IPS-18a (cell line): ENCODE results near the gene PSORS1C2.
"Not testable (repeated sequence)": the region's sequence is repeated elsewhere in the genome, so short reads cannot be mapped to it uniquely, and the experiment has no call there.

ENCODE experiments used
- H3K27ac ChIP-seq: one replicate; pipeline ENCODE4 v1.5.1; 2013; ENCODE audit warnings: low read length
- H3K27me3 ChIP-seq: one replicate; pipeline ENCODE4 v1.6.1; 2013; ENCODE audit warnings: mild to moderate bottlenecking, low read length; ENCODE audit not compliant: control insufficient read depth, insufficient read depth
- H3K36me3 ChIP-seq: one replicate; pipeline ENCODE4 v1.6.1; 2013; ENCODE audit warnings: low read depth, low read length; ENCODE audit not compliant: control insufficient read depth
- H3K4me1 ChIP-seq: one replicate; pipeline ENCODE4 v1.6.1; 2013; ENCODE audit warnings: low read depth, low read length; ENCODE audit not compliant: control insufficient read depth
- H3K4me3 ChIP-seq: one replicate; pipeline ENCODE4 v1.5.1; 2013; ENCODE audit warnings: low read length
- H3K9ac ChIP-seq: one replicate; pipeline ENCODE4 v1.6.1; 2013; ENCODE audit warnings: mild to moderate bottlenecking, low read length, moderate library complexity
- H3K9me3 ChIP-seq: one replicate; pipeline ENCODE4 v1.6.1; 2013; ENCODE audit warnings: low read depth, low read length; ENCODE audit not compliant: control insufficient read depth

PSORS1C2 gene

DNA sequence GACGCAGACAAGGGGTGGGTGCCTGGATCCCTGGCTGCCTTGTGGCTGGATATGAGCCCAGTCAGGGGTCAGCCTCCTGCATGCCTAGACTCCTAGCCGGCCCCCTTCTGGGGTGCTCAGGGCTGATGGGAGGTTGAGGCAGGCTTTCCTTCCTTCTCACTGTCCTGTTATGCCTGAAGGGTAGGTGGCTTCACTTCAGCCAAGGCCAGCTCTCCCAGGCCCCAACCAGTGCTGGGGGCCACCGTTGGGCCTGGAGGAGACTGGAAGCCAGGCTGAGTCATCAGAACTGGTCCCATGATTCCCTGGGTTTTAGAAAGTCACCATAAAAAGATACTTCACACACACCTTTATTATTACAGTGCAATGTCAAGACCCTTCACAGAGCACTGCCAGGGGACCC lies 34.5 kb upstream of the PSORS1C2 start:
- Histone ChIP-seq H3K27me3 (no peaks in the 10 kb centered on the region), H3K27ac (peak overlapping the region; percentile 97), H3K9ac (peak overlapping the region; percentile 95), H3K4me3 (peak overlapping the region; percentile 75), H3K36me3 (peaks cover 3% of the 10 kb centered on the region), H3K9me3 (no peaks in the 10 kb centered on the region), H3K4me1 (peaks cover 27% of the 10 kb centered on the region)

DNA sequence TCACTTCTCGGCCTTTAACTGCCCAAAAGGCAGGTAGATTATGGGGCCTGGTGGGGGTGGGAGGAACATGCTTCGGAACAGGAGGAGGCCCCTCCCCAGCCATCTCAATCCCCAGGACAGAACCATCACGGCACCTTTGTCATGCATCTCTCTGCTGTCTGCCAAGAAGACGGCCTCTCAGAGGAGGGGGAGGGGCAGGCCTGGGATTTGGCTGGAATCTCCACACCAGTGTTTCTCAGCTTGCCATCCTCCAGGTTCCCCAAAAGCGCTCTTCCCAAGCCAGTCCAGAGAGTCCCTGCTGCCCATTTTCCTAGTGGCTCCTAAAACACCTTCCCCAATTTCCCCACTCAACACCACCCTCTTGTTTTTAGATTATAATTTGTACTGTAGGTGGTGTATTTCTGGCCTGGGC lies 34.1 kb upstream of the PSORS1C2 start:
- H3K4me3 ChIP-seq: peak overlapping the region; percentile 75

DNA sequence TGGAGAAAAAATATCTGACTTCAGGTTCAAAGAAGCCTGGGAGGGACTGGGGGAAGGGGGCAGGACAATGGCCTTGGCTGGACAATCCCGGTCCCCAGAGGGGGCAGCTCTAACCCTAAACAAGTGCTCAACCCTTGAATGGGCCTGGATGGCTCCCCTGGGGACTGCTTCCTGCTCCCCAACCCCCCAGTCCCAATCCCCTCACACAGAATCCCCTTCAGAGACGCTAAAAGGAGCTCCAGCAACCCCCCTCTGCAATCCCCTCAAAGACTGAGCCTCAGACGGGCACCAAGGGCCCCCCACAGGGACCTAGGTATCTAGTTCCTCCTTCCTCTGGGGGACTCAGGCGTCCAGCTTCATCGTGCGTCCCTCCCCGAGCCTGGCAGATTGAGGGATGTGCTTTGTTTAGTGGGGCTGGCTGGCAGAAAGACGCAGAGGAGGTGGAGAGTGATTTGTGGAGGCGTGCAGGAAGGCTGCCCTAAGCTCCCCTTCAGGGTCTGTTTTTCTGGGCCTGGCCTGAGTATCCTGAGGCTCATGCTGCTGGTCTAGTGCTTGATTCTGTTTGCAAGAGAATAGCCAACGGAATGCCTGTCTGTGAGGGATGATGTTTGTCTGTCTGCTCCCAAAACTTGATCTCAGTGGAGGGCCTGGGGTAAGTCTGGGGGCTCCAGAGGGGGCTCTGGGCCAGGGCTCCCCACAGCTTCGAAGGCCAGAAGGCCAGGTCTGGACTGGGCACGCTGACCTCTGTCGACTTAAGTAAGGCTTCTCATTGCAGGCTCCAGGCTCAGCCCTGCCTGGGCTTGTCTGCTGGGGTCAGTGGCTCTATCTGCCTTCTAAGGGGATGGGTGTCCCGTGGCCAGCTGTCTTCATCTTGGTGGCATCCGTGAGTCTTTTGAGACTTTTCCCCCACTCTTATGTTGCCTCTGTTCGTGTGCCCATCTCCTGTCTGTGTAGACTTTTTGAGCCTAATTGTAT lies 33.4 kb upstream of the PSORS1C2 start:
- H3K9me3 ChIP-seq: no peaks in the 10 kb centered on the region
- no peaks in the 10 kb centered on the region for H3K27me3 ChIP-seq
- peak overlapping the region; percentile 95 for H3K9ac ChIP-seq
- peaks cover 27% of the 10 kb centered on the region for H3K4me1 ChIP-seq
- peak overlapping the region; percentile 97 for H3K27ac ChIP-seq
- H3K36me3 ChIP-seq: peaks cover 3% of the 10 kb centered on the region
- H3K4me3 ChIP-seq: peak overlapping the region; percentile 75

More for the DNA sequence above, 34.1 kb upstream of the PSORS1C2 start:
- Histone ChIP-seq H3K9me3 (no peaks in the 10 kb centered on the region), H3K9ac (peak overlapping the region; percentile 95), H3K4me1 (peaks cover 27% of the 10 kb centered on the region), H3K36me3 (peaks cover 3% of the 10 kb centered on the region), H3K27ac (peak overlapping the region; percentile 97), H3K27me3 (no peaks in the 10 kb centered on the region)

DNA sequence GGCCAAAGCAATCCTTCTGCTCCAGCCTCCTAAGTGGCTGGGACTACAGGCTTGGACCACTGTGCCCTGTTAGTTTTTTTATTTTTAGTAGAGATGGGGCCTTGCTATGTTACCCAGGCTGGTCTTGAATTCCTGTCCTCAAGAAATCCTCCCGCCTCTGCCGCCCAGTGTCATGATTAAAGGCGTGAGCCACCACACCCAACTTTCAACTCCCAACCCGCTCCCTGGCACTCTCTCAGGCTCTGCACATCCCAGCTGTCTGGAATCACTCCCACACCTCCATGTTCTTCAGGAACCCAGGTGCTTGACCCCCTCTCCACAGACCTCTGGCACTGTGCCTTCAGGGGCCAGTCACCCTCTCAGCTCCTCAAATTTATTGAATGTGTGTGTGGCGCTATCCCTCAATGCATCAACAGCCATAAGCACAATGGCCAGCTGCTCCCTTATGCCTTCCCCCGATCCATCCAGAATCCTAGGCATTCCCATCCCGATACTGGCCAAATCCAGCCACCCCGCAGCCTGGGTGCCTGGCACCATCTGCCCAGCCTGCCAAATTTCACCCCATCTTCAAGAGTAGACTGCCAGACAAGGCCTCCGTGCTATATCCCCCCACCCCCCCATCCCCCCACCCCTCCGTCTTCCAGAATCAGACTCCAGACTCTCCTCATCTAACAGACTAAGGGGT lies 32.3 kb upstream of the PSORS1C2 start:
- Histone ChIP-seq H3K27ac (peak overlapping the region; percentile 97), H3K27me3 (no peaks in the 10 kb centered on the region), H3K9ac (peak overlapping the region; percentile 72), H3K4me3 (peak overlapping the region; percentile 97), H3K9me3 (no peaks in the 10 kb centered on the region), H3K4me1 (peaks cover 30% of the 10 kb centered on the region), H3K36me3 (peaks cover 8% of the 10 kb centered on the region)

DNA sequence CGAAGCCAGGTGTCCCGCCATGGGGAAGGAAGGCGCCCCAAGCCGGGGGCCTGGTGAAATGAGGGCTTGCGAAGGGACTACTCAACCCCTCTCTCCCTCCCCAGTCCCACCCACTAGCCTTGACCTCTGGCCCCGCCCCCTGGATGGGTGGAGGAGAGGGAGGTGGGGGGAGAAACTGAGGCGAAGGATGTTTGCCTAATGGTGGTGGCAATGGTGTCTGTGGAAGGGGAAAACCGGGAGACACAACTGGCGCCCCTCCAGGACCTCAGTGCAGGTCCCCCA lies 31.7 kb upstream of the PSORS1C2 start, which contains the start of gene POU5F1:
TSS of gene POU5F1 (minus strand) at position 83 of the 282 bp plus-strand sequence. CDS start at position 21, 62 bp downstream.
- no peaks in the 10 kb centered on the region for H3K9me3 ChIP-seq
- peak within 1 kb of the TSS; percentile 72 for H3K9ac ChIP-seq
- H3K27me3 ChIP-seq: no peaks in the 10 kb centered on the region
- peak within 1 kb of the TSS; percentile 97 for H3K27ac ChIP-seq
- H3K36me3 ChIP-seq: peaks cover 14% of the 10 kb centered on the region
- peaks cover 36% of the 10 kb centered on the region for H3K4me1 ChIP-seq
- peak within 1 kb of the TSS; percentile 97 for H3K4me3 ChIP-seq

DNA sequence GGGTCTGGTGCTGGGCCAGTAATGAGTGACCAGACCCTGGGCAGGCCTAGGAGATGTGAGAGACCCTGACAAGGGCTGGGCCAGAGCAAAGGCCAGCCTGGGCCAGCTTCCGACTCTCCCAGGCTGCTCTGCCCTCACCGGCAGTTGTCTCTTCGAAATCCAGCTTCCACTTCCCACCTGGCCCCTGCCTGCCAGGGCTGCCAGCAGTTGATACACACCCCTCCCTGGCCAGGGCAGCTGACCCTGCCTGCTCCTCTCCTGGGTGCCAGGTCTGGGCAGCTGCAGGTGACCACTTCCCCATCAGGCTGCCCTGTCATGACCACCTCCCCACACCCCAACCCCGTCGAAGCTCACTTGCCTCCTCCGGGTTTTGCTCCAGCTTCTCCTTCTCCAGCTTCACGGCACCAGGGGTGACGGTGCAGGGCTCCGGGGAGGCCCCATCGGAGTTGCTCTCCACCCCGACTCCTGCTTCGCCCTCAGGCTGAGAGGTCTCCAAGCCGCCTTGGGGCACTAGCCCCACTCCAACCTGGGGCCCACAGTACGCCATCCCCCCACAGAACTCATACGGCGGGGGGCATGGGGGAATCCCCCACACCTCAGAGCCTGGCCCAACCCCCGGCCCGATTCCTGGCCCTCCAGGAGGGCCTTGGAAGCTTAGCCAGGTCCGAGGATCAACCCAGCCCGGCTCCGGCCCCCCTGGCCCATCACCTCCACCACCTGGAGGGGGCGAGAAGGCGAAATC lies 31.2 kb upstream of the PSORS1C2 start:
- not testable (repeated sequence) for H3K27ac ChIP-seq, H3K27me3 ChIP-seq, H3K9me3 ChIP-seq
- peak overlapping the region; percentile 97 for H3K4me3 ChIP-seq
- H3K4me1 ChIP-seq: peaks cover 36% of the 10 kb centered on the region
- H3K9ac ChIP-seq: peak overlapping the region; percentile 72
- peaks cover 19% of the 10 kb centered on the region for H3K36me3 ChIP-seq

DNA sequence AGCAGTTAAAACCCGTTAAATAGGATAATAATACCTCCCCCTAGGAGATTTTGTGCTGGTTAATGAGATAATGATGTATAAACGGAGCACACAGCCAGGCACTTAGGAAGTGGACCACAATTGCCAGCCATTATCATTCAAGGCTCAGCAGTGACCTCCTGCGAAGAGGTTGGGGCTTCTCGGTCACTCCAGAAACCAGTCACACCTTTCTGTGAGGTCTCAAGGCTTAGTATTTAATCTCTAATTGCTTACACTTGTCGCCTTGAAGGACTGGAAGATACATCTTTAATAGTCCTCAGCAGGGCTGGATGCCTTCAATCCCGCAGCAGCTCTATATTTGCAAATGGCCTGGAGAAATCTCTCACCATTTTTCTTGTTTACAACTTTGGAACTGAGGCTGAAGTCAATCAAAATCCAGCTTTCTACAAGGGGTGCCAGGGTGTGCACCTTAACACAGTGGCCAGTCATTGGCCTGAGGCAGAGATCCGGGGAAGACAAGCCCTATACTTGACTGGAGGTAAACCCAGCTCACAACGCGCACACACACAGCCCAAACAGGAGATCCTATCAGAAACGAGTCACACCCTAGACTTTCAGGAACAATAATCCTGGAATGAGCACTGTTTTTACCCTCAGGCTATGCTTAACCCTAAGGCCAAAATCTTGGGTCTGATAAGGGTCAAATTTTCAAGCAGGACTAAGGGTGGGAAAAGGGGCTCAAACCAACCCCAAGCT lies 30.4 kb upstream of the PSORS1C2 start:
- Histone ChIP-seq H3K27me3 (no peaks in the 10 kb centered on the region), H3K36me3 (peaks cover 25% of the 10 kb centered on the region), H3K4me1 (peaks cover 33% of the 10 kb centered on the region), H3K27ac (peak overlapping the region; percentile 41), H3K4me3 (peak overlapping the region; percentile 97), H3K9me3 (no peaks in the 10 kb centered on the region), H3K9ac (peak overlapping the region; percentile 72)

DNA sequence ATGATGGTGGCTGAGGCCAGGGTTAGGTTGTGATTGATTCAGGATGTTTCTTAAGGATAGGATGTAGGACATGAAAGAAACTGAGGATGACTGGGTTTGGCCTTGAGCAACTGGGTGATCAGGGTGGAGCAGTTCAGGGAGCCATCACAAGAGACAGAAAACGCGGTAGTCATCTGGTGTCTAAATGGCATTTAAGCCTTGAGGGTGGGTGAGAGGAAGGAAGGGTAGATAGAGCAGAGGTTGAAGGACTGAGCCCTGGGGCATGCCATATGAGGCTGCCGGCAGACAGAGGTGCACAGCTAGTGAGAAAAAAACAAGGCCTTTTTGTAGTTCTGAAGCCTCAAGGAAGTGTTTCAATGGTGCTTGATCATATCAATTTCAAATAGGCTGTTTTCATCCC lies 29.7 kb upstream of the PSORS1C2 start:
- Histone ChIP-seq H3K27ac (no peak overlapping the region), H3K9ac (peak overlapping the region; percentile 72), H3K4me1 (peaks cover 26% of the 10 kb centered on the region), H3K4me3 (peak overlapping the region; percentile 97), H3K27me3 (no peaks in the 10 kb centered on the region), H3K9me3 (no peaks in the 10 kb centered on the region), H3K36me3 (peaks cover 32% of the 10 kb centered on the region)

DNA sequence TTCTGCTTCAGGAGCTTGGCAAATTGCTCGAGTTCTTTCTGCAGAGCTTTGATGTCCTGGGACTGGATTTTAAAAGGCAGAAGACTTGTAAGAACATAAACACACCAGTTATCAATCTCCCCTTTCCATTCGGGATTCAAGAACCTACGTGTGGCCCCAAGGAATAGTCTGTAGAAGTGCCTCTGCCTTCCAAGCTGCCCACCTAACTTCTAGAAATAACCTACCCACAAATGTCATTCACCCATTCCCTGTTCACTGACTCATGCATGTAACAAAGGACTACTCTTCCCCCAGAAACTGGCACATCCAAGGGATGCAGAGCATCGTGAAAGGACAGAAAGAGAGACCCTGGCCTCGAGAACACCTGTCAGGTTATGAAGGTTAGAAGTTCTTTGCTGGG lies 27.1 kb upstream of the PSORS1C2 start:
- Histone ChIP-seq H3K4me1 (peaks cover 21% of the 10 kb centered on the region), H3K27me3 (no peaks in the 10 kb centered on the region), H3K36me3 (peaks cover 52% of the 10 kb centered on the region), H3K4me3 (no peak overlapping the region), H3K9me3 (no peaks in the 10 kb centered on the region), H3K9ac (no peak overlapping the region), H3K27ac (peak overlapping the region; percentile 14)

DNA sequence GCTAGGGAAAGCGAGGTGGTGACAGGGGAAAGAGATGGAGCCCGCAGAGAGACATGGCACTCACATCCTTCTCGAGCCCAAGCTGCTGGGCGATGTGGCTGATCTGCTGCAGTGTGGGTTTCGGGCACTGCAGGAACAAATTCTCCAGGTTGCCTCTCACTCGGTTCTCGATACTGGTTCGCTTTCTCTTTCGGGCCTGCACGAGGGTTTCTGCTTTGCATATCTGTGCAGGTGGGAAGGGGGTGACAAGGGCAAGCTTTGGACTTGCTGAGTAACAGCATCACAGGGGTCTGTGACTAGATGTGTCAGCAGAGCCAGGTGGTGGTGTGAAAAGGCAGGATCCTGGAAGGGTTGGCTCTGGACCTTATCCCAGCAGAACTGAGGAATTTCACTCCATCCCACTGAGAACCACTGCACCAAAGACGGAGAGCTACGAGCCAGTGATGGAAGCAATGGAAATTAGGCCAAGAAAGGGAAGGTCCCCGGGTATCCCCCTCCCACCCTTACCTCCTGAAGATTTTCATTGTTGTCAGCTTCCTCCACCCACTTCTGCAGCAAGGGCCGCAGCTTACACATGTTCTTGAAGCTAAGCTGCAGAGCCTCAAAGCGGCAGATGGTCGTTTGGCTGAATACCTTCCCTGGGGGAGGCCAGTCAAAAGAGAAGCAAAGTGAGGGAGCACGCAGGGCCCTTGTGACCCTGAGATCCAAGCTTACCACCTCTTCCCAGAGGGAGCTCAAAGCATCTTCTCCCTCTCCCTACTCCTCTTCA lies 26.4 kb upstream of the PSORS1C2 start:
- not testable (repeated sequence) for H3K27me3 ChIP-seq, H3K4me3 ChIP-seq, H3K9ac ChIP-seq, H3K9me3 ChIP-seq, H3K27ac ChIP-seq
- peaks cover 18% of the 10 kb centered on the region for H3K4me1 ChIP-seq
- H3K36me3 ChIP-seq: peaks cover 52% of the 10 kb centered on the region
